ENCODE data around the gene CDH24.
A peak's percentile ranks its signal among the peaks of the same experiment; 100 is the strongest.

The CDH24 gene

DNA sequence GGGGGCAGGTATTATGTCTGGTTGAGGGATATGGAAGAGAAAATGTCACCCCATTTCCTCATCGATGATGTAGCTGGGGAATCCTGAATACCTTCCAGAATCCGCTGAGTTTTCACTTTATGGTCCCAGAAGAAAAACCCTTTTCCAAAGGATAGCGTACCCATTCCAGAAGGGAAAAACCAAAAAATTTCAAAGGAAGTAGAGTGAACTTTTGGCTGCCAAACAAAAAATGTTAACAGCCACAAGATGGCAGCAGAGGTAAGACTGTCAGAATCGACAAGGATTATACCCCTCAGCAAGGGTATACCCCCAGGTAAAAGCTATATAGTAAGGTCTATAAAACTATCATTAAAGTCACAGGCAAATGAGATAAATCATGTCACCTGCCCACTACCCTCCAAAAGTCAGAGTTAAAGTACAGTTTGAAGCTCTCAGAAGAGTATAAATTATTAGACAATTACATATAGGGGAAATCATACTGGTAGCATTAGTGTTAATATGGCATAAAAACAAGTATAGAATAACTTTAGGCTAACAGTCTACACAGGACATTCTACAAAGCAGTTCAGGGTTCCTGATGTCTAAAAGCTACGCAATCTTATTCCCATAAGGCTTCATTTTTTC, 19.6 kb upstream of the CDH24 start:
- TF ChIP-seq, protein P1, sequence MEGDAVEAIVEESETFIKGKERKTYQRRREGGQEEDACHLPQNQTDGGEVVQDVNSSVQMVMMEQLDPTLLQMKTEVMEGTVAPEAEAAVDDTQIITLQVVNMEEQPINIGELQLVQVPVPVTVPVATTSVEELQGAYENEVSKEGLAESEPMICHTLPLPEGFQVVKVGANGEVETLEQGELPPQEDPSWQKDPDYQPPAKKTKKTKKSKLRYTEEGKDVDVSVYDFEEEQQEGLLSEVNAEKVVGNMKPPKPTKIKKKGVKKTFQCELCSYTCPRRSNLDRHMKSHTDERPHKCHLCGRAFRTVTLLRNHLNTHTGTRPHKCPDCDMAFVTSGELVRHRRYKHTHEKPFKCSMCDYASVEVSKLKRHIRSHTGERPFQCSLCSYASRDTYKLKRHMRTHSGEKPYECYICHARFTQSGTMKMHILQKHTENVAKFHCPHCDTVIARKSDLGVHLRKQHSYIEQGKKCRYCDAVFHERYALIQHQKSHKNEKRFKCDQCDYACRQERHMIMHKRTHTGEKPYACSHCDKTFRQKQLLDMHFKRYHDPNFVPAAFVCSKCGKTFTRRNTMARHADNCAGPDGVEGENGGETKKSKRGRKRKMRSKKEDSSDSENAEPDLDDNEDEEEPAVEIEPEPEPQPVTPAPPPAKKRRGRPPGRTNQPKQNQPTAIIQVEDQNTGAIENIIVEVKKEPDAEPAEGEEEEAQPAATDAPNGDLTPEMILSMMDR (IDR thresholded peaks at IDR 0.05; ENCODE audit: insufficient read depth, low read depth, low read length, missing control alignments) = peak; percentile 69
- peak; percentile 43 for DNase-seq (ENCODE audit: low read depth)

DNA sequence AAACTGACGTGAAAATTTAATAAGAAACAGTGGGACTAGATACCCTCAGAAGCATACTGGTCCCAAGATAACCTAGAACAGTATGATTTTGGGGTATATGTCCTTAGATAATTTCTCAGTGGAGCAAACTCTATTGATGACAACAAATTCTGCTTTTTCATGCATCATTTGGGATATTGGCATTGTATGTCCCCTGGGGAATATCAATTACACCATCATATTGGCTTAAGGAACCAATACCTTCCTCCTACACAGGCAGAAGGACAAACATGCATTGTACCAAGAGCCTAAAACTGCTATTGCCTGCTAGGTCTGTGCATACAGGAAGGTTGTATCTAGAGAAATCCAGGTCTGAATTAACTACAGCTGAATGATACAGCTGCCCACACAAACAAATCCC, 17.6 kb upstream of the CDH24 start:
- TF ChIP-seq, protein P1 (IDR thresholded peaks at IDR 0.05; ENCODE audit: insufficient read depth, low read depth, low read length, missing control alignments) = no peak
- no peak for DNase-seq (ENCODE audit: low read depth)
- H3K4me3 ChIP-seq (ENCODE audit: low read length) = no peak overlapping the region

More for the DNA sequence above, 19.6 kb upstream of the CDH24 start:
- no peak overlapping the region for H3K4me3 ChIP-seq (ENCODE audit: low read length)

DNA sequence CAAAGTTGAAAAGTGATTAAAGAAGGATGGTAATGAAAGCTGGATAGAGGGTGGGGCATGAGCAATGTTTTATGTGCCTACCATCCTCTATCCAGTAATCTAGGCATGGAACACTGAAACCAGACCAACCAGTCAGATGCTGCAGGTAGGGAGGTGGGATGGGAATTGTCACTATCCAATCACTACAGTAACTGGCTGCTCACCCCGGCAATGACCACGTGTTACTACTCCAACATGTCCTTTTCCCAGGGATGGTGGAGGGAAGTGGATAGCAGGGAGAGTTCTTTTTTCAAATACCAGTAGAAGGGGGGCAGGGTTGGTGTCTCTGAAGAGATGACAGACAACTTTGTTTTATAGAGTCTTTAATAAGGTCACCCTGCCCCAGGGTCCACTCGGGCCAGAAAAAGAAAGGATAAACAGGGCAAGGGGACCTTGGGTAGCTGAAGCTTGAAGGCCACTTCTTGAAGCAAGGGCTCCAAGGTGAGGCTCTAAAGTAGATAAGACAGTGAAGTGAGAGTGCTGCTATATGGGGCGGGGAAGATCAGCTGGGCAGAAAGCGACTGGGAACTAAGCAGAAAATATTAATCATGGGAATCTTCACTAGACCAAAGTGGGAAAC, 14.7 kb upstream of the CDH24 start:
- peak; percentile 82 for DNase-seq (ENCODE audit: low read depth)
- H3K4me3 ChIP-seq (ENCODE audit: low read length) = peak overlapping the region; percentile 92
- TF ChIP-seq, protein P1 (IDR thresholded peaks at IDR 0.05; ENCODE audit: insufficient read depth, low read depth, low read length, missing control alignments) = no peak

DNA sequence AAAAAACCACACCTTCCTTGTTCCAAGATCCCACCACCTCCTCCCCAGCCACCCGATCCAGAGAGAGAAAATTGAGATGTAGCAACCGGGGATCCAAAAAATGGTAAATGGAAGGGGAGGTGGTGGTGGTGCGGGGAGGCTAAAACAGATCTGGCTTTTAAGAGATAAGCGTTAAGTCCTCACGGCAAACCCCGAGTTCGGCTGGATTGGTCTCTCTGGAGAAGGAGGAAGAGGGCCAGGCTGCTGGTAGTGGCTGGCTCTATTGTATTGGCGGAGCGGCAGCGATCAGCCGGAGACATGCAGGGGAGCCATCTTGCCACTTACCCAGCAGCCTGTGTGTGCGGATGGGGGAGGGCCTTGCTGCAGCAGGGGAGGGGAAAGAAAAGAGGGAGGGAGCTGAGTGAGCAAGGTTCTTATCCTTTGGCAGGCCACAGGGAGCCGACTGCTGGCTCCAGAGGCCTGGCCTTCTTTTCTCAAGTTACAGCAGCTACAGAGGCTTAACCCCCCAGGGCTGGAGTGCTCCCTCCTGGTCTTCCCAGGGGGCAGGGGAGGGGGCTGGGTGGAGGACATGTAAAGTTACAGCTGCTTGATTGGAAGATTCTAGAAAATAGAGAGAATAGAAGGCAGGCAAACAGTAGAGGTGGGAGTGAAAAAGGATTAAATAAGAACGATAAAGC, 14.1 kb upstream of the CDH24 start:
- peak; percentile 92 for DNase-seq (ENCODE audit: low read depth)
- H3K4me3 ChIP-seq (ENCODE audit: low read length) = peak overlapping the region; percentile 92
- TF ChIP-seq, protein P1 (IDR thresholded peaks at IDR 0.05; ENCODE audit: insufficient read depth, low read depth, low read length, missing control alignments) = no peak

DNA sequence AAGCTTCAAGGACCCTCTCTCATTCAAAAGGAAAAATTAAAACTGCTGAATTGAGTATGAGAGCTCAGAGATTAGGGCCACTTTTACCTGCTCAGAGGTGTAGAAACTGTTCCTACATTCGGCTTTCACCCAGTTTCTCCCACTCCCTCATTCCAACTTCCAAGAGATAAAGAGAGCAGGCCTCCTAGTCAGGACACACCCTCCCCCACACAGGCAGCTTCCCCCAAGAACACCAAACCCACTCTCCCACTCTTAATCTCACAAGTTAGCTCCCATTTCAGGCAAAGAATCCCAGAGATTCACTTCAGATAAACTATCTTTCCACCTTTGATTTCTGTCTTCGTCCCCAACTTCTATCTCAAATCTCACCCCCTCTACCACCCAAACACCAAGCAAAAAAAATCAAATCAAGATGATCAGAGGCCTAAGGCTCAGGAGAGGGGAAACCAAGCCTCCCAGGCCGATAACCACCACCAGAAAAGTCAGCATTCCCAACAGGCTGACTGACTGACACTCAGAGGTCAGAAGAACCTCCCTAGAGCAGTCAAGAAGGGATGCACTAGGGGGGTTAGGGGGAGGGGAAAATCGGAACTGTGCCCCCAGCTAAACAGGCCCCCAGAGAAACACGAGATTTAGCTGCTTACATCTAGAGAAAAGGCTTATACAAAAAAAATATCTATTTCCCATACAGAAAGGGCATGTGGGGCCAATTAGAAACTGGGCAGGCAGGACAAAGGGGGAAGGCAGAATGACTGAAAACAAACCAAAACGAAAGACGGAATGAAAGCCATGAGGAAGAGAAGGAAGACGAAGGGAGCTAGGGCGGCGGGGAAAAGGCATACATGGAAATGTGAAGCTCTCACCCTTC, 13.2 kb upstream of the CDH24 start:
- no peak for DNase-seq (ENCODE audit: low read depth)
- peak overlapping the region; percentile 92 for H3K4me3 ChIP-seq (ENCODE audit: low read length)
- TF ChIP-seq, protein P1 (IDR thresholded peaks at IDR 0.05; ENCODE audit: insufficient read depth, low read depth, low read length, missing control alignments) = no peak

DNA sequence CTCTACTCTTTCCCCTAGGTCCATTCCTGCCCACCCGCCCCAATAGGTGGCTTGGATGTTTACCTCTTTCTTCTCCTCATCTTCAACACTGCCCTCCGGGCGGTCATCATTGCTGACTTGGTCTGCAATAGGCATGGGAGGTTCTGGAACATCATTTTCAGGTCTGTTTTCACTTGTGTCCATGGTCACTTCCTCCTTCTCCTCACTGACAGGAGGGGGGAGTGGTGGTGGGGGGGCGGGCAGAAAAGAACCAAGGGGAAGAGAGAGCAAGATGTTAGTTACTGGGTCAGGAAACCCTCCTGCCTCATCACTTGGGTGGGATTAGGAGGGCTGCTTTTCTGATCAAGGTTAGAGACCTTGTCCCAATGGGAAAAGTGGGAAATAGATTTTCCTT, 12.1 kb upstream of the CDH24 start:
- TF ChIP-seq, protein P1 (IDR thresholded peaks at IDR 0.05; ENCODE audit: insufficient read depth, low read depth, low read length, missing control alignments) = no peak
- H3K4me3 ChIP-seq (ENCODE audit: low read length) = no peak overlapping the region
- DNase-seq (ENCODE audit: low read depth) = no peak
